Liver (tissue), 9 donors: ENCODE results near the gene TTC28. TPM values are rescaled to one million over a fixed set of nuclear protein-coding genes. Genes with fewer than 3 reads are reported as not detected.
"Not testable (repeated sequence)": the region's sequence is repeated elsewhere in the genome, so short reads cannot be mapped to it uniquely, and the experiment has no call there.

Source experiments
- DNase-seq: peaks from one replicate; pipeline ENCODE4 v3.0.0-alpha.2; 2017; ENCODE audit warnings: low spot score
- H3K27ac ChIP-seq, 2 donors: one replicate each; pipeline ENCODE4 v1.7.0; 2013; ENCODE audit warnings: inconsistent platforms in 2 of 2, low read length in 2 of 2, control low read depth in 1 of 2, low read depth in 1 of 2, mild to moderate bottlenecking in 1 of 2
- H3K27me3 ChIP-seq, 4 donors: one replicate each; pipeline versions ENCODE4 v1.6.1 to v1.7.0; 2013; ENCODE audit warnings: low read length in 3 of 4, inconsistent platforms in 1 of 4, mild to moderate bottlenecking in 1 of 4, moderate library complexity in 1 of 4; ENCODE audit not compliant: control insufficient read depth in 4 of 4, insufficient read depth in 4 of 4
- H3K36me3 ChIP-seq, 4 donors: one replicate each; pipeline versions ENCODE4 v1.6.1 to v1.7.0; 2013; ENCODE audit warnings: low read length in 3 of 4, mild to moderate bottlenecking in 3 of 4, low read depth in 1 of 4, moderate library complexity in 1 of 4; ENCODE audit not compliant: control insufficient read depth in 4 of 4, insufficient read depth in 3 of 4
- H3K4me1 ChIP-seq, 4 donors: one replicate each; pipeline versions ENCODE4 v1.6.1 to v1.7.0; 2013; ENCODE audit warnings: low read length in 3 of 4, mild to moderate bottlenecking in 3 of 4, moderate library complexity in 1 of 4; ENCODE audit not compliant: control insufficient read depth in 4 of 4, insufficient read depth in 4 of 4
- H3K4me3 ChIP-seq, 3 donors: one replicate each; pipeline versions ENCODE4 v1.6.1 to v1.7.0; 2013; ENCODE audit warnings: low read length in 3 of 3, control low read depth in 1 of 3, low read depth in 1 of 3, mild to moderate bottlenecking in 1 of 3
- H3K9ac ChIP-seq, 2 donors: one replicate each; pipeline ENCODE4 v1.7.0; 2013; ENCODE audit warnings: low read length in 2 of 2, mild to moderate bottlenecking in 2 of 2, moderate library complexity in 2 of 2, control low read depth in 1 of 2, low read depth in 1 of 2
- H3K9me3 ChIP-seq, 4 donors: one replicate each; pipeline versions ENCODE4 v1.6.1 to v1.7.0; 2013; ENCODE audit warnings: low read length in 3 of 4; ENCODE audit not compliant: control insufficient read depth in 4 of 4
- EGR1 ChIP-seq, 2 donors: IDR thresholded peaks; 2 replicates each; pipeline ENCODE4 v1.6.1; 2016 to 2018; ENCODE audit warnings: antibody characterized with exemption in 2 of 2, low read depth in 2 of 2
- FOXA1 ChIP-seq: IDR thresholded peaks from 2 replicates; pipeline ENCODE4 v1.6.1; 2016; ENCODE audit warnings: antibody characterized with exemption
- FOXA2 ChIP-seq: IDR thresholded peaks from 2 replicates; pipeline ENCODE4 v1.6.1; 2016; ENCODE audit warnings: antibody characterized with exemption
- GABPA ChIP-seq, 2 donors: IDR thresholded peaks in 1 of 2; conservative IDR thresholded peaks in 1 of 2; 2 replicates each; pipeline ENCODE4 v1.6.1; 2016; ENCODE audit warnings: antibody characterized with exemption in 2 of 2, mild to moderate bottlenecking in 1 of 2, moderate library complexity in 1 of 2
- HNF4A ChIP-seq, 2 donors: conservative IDR thresholded peaks; 2 replicates each; pipeline ENCODE4 v1.6.1; 2016; ENCODE audit warnings: antibody characterized with exemption in 2 of 2, mild to moderate bottlenecking in 2 of 2
- HNF4G ChIP-seq: IDR thresholded peaks from 2 replicates; pipeline ENCODE4 v1.6.1; 2016; ENCODE audit warnings: antibody characterized with exemption
- JUND ChIP-seq, 2 donors: IDR thresholded peaks; 2 replicates each; pipeline ENCODE4 v1.6.1; 2016; ENCODE audit warnings: antibody characterized with exemption in 2 of 2
- NR2F2 ChIP-seq: IDR thresholded peaks from 2 replicates; pipeline ENCODE4 v1.6.1; 2016; ENCODE audit warnings: antibody characterized with exemption
- RAD21 ChIP-seq, 2 donors: IDR thresholded peaks; 2 replicates each; pipeline ENCODE4 v1.6.1; 2016; ENCODE audit warnings: antibody characterized with exemption in 2 of 2, mild to moderate bottlenecking in 2 of 2
- RXRA ChIP-seq, 2 donors: IDR thresholded peaks; 2 replicates each; pipeline ENCODE4 v1.6.1; 2017 to 2018; ENCODE audit warnings: antibody characterized with exemption in 2 of 2, mild to moderate bottlenecking in 1 of 2
- SP1 ChIP-seq: IDR thresholded peaks from 2 replicates; pipeline ENCODE4 v1.6.1; 2018; ENCODE audit warnings: antibody characterized with exemption, mild to moderate bottlenecking
- YY1 ChIP-seq: IDR thresholded peaks from 2 replicates; pipeline ENCODE4 v1.6.1; 2016; ENCODE audit warnings: antibody characterized with exemption, mild to moderate bottlenecking
- WGBS: extraction: QIAGEN DNeasy Blood & Tissue Kit; methylation state at CpG from one replicate; pipeline ENCODE4 v1.1.7; 2013; 5-methylcytosine and 5-hydroxymethylcytosine counted together
- polyA plus RNA-seq, 2 donors: library from polyadenylated mRNA; stranded (reverse) in 1 of 2; unstranded in 1 of 2; fragments of 200-250 nt in 1 of 2; fragments of >200 nt in 1 of 2; fragmentation: Nextera tagmentation in 1 of 2; extraction: Ambion mirVana in 1 of 2; gene quantifications; one replicate each; pipeline versions ENCODE4 v1.2.1 to v1.2.3, GENCODE V29; 2013 to 2015
- total RNA-seq, 2 donors: library from RNA; depleted of rRNA; stranded (reverse); fragments of >200 nt; gene quantifications; one replicate each; pipeline ENCODE4 v1.2.3, GENCODE V29; 2014
- TF ChIP-seq, protein P1 (sequence below): IDR thresholded peaks from 2 replicates; pipeline ENCODE4 v1.6.1; 2016; ENCODE audit warnings: antibody characterized with exemption
- TF ChIP-seq, protein P2 (sequence below): IDR thresholded peaks from 2 replicates; pipeline ENCODE4 v1.6.1; 2016; ENCODE audit warnings: antibody characterized with exemption, mild to moderate bottlenecking
- TF ChIP-seq, protein P3 (sequence below): IDR thresholded peaks from 2 replicates; pipeline ENCODE4 v1.6.1; 2016; ENCODE audit warnings: antibody characterized with exemption
- TF ChIP-seq, protein P4 (sequence below): IDR thresholded peaks from 2 replicates; pipeline ENCODE4 v1.6.1; 2016; ENCODE audit warnings: antibody characterized with exemption
- donor health status: healthy.
- donor health status: healthy.
- donor health status: healthy.
- donor health status: healthy.
- donor health status: healthy.

The TTC28 gene
- total and polyA plus RNA-seq, 4 donors: 4.2 to 19.4 (median 5.9) TPM

DNA sequence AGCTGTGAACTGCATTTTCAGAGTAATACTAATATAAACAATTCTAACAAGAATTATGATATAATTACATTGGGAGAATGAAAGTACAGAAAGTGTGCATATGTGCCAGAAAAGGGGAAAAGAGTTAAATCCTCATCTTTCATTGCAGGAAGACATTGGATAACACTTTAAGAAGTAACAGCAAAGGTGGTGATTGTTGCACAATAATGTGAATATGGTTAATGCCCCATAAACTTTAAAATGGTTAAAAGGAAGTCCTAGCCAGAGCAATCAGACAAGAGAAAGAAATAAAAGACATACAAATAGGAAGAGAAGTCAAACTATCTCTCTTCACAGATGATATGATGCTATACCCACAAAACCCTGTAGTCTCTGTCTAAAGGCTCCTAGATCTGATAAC is 111.5 kb downstream of the TTC28 start:
- Histone ChIP-seq H3K9ac (no peak overlapping the region), H3K27ac (no peak overlapping the region), H3K4me3 (no peak overlapping the region), H3K4me1 (no peaks in the 10 kb centered on the region), H3K36me3 (no peaks in the 10 kb centered on the region), H3K27me3 (no peaks in the 10 kb centered on the region), H3K9me3 (no peaks in the 10 kb centered on the region)
- DNase-seq: no peak
- TF ChIP-seq, protein P1, sequence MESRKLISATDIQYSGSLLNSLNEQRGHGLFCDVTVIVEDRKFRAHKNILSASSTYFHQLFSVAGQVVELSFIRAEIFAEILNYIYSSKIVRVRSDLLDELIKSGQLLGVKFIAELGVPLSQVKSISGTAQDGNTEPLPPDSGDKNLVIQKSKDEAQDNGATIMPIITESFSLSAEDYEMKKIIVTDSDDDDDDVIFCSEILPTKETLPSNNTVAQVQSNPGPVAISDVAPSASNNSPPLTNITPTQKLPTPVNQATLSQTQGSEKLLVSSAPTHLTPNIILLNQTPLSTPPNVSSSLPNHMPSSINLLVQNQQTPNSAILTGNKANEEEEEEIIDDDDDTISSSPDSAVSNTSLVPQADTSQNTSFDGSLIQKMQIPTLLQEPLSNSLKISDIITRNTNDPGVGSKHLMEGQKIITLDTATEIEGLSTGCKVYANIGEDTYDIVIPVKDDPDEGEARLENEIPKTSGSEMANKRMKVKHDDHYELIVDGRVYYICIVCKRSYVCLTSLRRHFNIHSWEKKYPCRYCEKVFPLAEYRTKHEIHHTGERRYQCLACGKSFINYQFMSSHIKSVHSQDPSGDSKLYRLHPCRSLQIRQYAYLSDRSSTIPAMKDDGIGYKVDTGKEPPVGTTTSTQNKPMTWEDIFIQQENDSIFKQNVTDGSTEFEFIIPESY: no peak
- TF ChIP-seq EGR1 (IDR thresholded peaks at IDR 0.05; ENCODE audit: low read depth in 2 of 2) (no peak), RXRA (IDR thresholded peaks at IDR 0.05) (no peak), YY1 (no peak), HNF4G (no peak), FOXA2 (no peak), NR2F2 (no peak), RAD21 (IDR thresholded peaks at IDR 0.05) (no peak), HNF4A (conservative IDR thresholded peaks at IDR 0.05) (no peak)
- TF ChIP-seq, protein P2, sequence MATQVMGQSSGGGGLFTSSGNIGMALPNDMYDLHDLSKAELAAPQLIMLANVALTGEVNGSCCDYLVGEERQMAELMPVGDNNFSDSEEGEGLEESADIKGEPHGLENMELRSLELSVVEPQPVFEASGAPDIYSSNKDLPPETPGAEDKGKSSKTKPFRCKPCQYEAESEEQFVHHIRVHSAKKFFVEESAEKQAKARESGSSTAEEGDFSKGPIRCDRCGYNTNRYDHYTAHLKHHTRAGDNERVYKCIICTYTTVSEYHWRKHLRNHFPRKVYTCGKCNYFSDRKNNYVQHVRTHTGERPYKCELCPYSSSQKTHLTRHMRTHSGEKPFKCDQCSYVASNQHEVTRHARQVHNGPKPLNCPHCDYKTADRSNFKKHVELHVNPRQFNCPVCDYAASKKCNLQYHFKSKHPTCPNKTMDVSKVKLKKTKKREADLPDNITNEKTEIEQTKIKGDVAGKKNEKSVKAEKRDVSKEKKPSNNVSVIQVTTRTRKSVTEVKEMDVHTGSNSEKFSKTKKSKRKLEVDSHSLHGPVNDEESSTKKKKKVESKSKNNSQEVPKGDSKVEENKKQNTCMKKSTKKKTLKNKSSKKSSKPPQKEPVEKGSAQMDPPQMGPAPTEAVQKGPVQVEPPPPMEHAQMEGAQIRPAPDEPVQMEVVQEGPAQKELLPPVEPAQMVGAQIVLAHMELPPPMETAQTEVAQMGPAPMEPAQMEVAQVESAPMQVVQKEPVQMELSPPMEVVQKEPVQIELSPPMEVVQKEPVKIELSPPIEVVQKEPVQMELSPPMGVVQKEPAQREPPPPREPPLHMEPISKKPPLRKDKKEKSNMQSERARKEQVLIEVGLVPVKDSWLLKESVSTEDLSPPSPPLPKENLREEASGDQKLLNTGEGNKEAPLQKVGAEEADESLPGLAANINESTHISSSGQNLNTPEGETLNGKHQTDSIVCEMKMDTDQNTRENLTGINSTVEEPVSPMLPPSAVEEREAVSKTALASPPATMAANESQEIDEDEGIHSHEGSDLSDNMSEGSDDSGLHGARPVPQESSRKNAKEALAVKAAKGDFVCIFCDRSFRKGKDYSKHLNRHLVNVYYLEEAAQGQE: no peak
- TF ChIP-seq, protein P3, sequence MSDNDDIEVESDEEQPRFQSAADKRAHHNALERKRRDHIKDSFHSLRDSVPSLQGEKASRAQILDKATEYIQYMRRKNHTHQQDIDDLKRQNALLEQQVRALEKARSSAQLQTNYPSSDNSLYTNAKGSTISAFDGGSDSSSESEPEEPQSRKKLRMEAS: no peak

DNA sequence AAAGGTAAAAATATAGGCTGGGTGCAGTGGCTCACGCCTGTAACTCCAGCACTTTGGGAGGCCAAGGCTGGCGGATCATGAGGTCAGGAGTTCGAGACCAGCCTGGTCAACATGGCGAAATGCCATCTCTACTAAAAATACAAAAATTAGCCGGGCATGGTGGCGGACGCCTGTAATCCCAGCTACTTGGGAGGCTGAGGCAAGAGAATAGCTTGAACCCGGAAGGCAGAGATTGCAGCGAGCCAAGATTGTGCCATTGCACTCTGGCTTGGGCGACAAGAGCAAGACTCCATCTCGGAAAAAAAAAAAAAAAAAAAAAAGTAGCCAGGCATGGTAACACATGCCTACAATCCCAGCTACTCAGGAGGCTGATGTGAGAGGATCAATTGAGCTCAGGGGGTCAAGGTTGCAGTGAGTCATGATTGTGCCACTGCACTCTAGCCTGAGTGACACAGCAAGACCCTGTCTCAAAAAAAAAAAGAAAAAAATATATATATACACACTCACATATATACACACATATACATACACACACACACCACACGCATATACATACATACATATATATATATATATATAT is 112.6 kb downstream of the TTC28 start:
- DNase-seq, H3K4me1 ChIP-seq, H3K9me3 ChIP-seq, H3K4me3 ChIP-seq, H3K9ac ChIP-seq, H3K36me3 ChIP-seq, H3K27me3 ChIP-seq, H3K27ac ChIP-seq: not testable (repeated sequence)
- 87% methylated on average over 12 of the region's 12 CpGs for WGBS

DNA sequence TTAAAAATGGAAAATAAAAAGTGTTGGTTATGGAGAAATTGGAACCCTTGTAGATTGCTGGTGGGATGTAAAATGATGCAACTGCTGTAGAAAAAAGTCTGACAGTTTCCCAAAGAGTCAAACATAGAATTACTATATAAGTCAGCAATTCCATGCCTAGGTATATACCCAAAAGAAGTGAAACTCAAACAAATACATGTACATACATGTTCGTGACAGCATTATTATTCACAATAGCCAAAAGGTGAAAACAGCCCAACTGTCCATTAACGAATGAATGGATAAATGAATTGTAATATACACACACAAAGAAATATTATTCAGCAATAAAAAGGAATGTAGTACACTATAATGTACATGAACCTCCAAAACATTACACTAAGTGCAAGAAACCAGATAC is 116.0 kb downstream of the TTC28 start:
- H3K27ac ChIP-seq: no peak overlapping the region
- no peaks in the 10 kb centered on the region for H3K9me3 ChIP-seq
- no peaks in the 10 kb centered on the region for H3K4me1 ChIP-seq
- H3K36me3 ChIP-seq: no peaks in the 10 kb centered on the region
- H3K27me3 ChIP-seq: no peaks in the 10 kb centered on the region
- no peak overlapping the region for H3K4me3 ChIP-seq
- DNase-seq: no peak
- WGBS: 95% methylated on average over 2 of the region's 2 CpGs
- H3K9ac ChIP-seq: no peak overlapping the region
- no peak for TF ChIP-seq HNF4A (conservative IDR thresholded peaks at IDR 0.05)
- TF ChIP-seq RAD21 (IDR thresholded peaks at IDR 0.05): no peak
- TF ChIP-seq NR2F2: no peak
- TF ChIP-seq, protein P4, sequence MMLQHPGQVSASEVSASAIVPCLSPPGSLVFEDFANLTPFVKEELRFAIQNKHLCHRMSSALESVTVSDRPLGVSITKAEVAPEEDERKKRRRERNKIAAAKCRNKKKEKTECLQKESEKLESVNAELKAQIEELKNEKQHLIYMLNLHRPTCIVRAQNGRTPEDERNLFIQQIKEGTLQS: no peak
- no peak for TF ChIP-seq HNF4G
- TF ChIP-seq RXRA (IDR thresholded peaks at IDR 0.05): no peak
- TF ChIP-seq FOXA2: no peak
- TF ChIP-seq, protein P2: no peak
- no peak for TF ChIP-seq SP1
- TF ChIP-seq EGR1 (IDR thresholded peaks at IDR 0.05; ENCODE audit: low read depth in 2 of 2): no peak
- TF ChIP-seq GABPA (IDR thresholded peaks at IDR 0.05 in 1 of 2, conservative IDR thresholded peaks at IDR 0.05 in 1 of 2): no peak
- no peak for TF ChIP-seq JUND (IDR thresholded peaks at IDR 0.05)
- TF ChIP-seq FOXA1: no peak
- TF ChIP-seq, protein P3: no peak
